AG04450 (cell line): ENCODE data around the gene MESP1. TPM values are rescaled to one million over a fixed set of nuclear protein-coding genes. Genes with fewer than 3 reads are reported as not detected.
"Not testable (repeated sequence)": the region's sequence is repeated elsewhere in the genome, so short reads cannot be mapped to it uniquely, and the experiment has no call there.

Experiments used
- CTCF ChIA-PET: fragments of 300-600, 350-600 bp; formaldehyde crosslinking; extraction: SDS; loops from one replicate; lab custom pipeline; 2022; ENCODE audit warnings: antibody characterized with exemption, inconsistent platforms; lab: Charles Lee
- POLR2A ChIA-PET: fragments of 350-600 bp; formaldehyde crosslinking; extraction: SDS; loops from one replicate; lab custom pipeline; 2021; ENCODE audit warnings: antibody characterized with exemption, inconsistent platforms; lab: Yijun Ruan, JAX
- DNase-seq: peaks from one replicate; pipeline ENCODE4 v3.0.0-alpha.2; 2011; ENCODE audit warnings: low read depth, low spot score
- H3K27ac ChIP-seq: one replicate; pipeline ENCODE4 v1.5.1; 2012; ENCODE audit warnings: low read depth, low read length, control low read depth
- H3K27me3 ChIP-seq: one replicate; pipeline ENCODE4 v1.6.0; 2012; ENCODE audit warnings: low read length; ENCODE audit not compliant: control insufficient read depth, insufficient read depth
- H3K4me3 ChIP-seq: 2 replicates; pipeline ENCODE4 v1.5.1; 2011; ENCODE audit warnings: mild to moderate bottlenecking, low read depth, low read length, control low read depth
- H3K9me3 ChIP-seq: 2 replicates; pipeline ENCODE4 v1.5.1; 2012; ENCODE audit warnings: low read length; ENCODE audit not compliant: control insufficient read depth, insufficient read depth
- CTCF ChIP-seq: IDR thresholded peaks from 2 replicates; pipeline ENCODE4 v1.5.1; 2011; ENCODE audit warnings: low read depth, low read length, control low read depth, inconsistent platforms
- polyA plus RNA-seq: library from polyadenylated mRNA; depleted of rRNA; stranded (reverse); fragments of >200 nt; gene quantifications from 2 replicates; pipeline ENCODE4 v1.2.3, GENCODE V29; 2011

Gene MESP1
- polyA plus RNA-seq, 1 experiment, result 0.17 TPM

- H3K9me3 ChIP-seq, result peaks cover 5% of the 10 kb centered on the region; the same call in 1 of the 2 replicates
- H3K27me3 ChIP-seq, result no peaks in the 10 kb centered on the region
- ChIA-PET POLR2A (no interaction called here), CTCF (interaction anchor here (1.2 to 2.8 kb wide), 2 partner anchors 35 to 78 kb away, joined by 3 to 18 read pairs; no protein-coding TSS in a partner anchor)
- H3K4me3 ChIP-seq, result no peak overlapping the region
- no peak overlapping the region for H3K27ac ChIP-seq
- no peak for DNase-seq
- no peak for TF ChIP-seq CTCF
These were observed 44.9 kb upstream of the MESP1 start for GRCh38 chr15:89795996-89796395.

DNA sequence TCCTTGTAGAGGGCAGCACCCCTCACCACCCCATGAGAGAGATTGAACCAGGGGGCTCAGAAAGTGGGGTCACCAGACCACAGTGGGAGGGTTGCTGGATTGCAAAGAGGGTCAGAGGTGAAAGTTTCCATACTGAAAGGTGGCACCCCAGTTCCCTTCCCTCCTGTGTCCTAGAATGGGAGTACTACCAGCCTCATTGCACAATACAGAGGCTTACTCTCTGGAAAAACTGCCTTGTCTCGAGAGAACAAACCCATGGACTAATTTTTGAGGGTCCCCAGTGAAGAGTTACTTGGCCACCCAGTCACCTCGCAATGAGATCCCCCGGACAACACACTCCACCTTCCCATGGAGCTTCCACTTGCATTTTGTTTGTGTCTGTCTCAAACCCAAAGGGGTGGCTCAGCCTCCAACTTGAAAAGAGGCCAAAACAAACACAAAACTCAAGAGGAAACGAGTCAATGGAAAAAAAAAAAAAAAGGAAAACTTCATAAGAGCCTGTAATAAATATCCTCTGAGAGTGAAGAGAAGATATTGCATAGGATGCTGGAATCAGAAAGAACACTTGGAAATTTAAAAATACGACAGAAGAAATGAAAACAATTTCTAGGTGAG is 43.7 kb upstream of the MESP1 start:
- TF ChIP-seq CTCF, result no peak
- Histone ChIP-seq H3K4me3 (no peak overlapping the region), H3K27ac (peak overlapping the region; percentile 2), H3K9me3 (peaks cover 5% of the 10 kb centered on the region; the same call in 1 of the 2 replicates), H3K27me3 (no peaks in the 10 kb centered on the region)
- POLR2A ChIA-PET, result no interaction called here
- DNase-seq, result no peak
- CTCF ChIA-PET, result interaction anchor here (0.5 to 2.8 kb wide), 4 partner anchors 34 to 79 kb away, joined by 3 to 18 read pairs (median 3); no protein-coding TSS in a partner anchor

- DNase-seq, result no peak
- no peak overlapping the region for H3K27ac ChIP-seq
- H3K4me3 ChIP-seq, result no peak overlapping the region
- CTCF ChIA-PET, result no interaction called here
- no peaks in the 10 kb centered on the region for H3K27me3 ChIP-seq
- TF ChIP-seq CTCF, result no peak
- POLR2A ChIA-PET, result no interaction called here
- peaks cover 14% of the 10 kb centered on the region for H3K9me3 ChIP-seq
These were observed 41.2 kb upstream of the MESP1 start for GRCh38 chr15:89792106-89792805.

- no peak for TF ChIP-seq CTCF
- Histone ChIP-seq H3K4me3 (no peak overlapping the region), H3K27me3 (no peaks in the 10 kb centered on the region), H3K9me3 (peaks cover 13% of the 10 kb centered on the region), H3K27ac (no peak overlapping the region)
- ChIA-PET POLR2A (interaction anchor here (1.2 kb wide), 1 partner anchor 12 kb away, joined by 4 read pairs; no protein-coding TSS in a partner anchor), CTCF (no interaction called here)
- DNase-seq, result no peak
These were observed 39.6 kb upstream of the MESP1 start for GRCh38 chr15:89790661-89791060.

DNA sequence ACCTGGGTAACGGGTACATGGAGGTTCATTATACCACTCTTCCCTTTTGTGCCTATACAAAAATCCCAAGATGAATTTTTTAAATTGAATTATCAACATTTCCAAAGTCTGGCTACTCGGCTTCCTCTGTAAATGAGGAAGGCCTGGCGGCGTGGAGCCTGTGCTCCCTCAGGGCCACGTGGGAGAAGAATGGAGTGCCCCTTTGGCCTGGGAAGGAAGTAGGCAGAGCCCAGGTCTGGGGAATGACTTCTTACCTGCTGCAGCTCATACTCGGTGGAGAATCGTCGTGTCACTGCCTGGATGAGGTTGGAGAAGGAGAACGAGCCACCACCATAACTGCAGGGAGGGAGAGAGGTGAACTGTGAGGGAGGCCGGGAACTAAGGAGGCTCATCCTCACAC is 39.2 kb upstream of the MESP1 start:
- TF ChIP-seq CTCF, result no peak
- Histone ChIP-seq H3K27me3 (no peaks in the 10 kb centered on the region), H3K4me3 (no peak overlapping the region), H3K27ac (no peak overlapping the region), H3K9me3 (peaks cover 13% of the 10 kb centered on the region)
- ChIA-PET CTCF (no interaction called here), POLR2A (no interaction called here)
- no peak for DNase-seq

DNA sequence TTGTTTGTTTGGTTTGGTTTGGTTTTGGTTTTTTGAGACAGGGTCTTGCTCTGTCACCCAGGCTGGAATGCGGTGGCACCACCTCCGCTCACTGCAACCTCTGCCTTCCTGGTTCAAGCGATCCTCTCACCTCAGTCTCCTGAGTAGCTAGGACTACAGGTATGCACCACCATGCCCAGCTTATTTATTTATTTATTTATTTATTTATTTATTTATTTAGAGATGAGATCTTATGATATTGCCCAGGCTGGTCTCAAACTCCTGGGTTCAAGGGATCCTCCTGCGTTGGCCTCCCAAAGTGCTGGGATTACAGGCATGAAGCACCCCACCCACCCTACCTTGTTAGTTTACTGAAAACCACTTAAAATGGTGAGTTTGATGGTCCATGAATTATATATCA is 37.5 kb upstream of the MESP1 start:
- H3K9me3 ChIP-seq, result peaks cover 13% of the 10 kb centered on the region
- H3K27me3 ChIP-seq, H3K4me3 ChIP-seq, H3K27ac ChIP-seq, POLR2A ChIA-PET, DNase-seq: not testable (repeated sequence)
- CTCF ChIA-PET, result interaction anchor here (1.3 kb wide), 1 partner anchor 86 kb away, joined by 4 read pairs; no protein-coding TSS in a partner anchor
